Brain microvascular endothelial cell (primary cell): ENCODE data around the gene ING3.
"Not testable (repeated sequence)": the region's sequence is repeated elsewhere in the genome, so short reads cannot be mapped to it uniquely, and the experiment has no call there.

Experiments used
- DNase-seq: peaks from one replicate; pipeline ENCODE4 v3.0.0-alpha.2; 2020
- H3K27ac ChIP-seq: fragments of 250-450 bp; sonication (Bioruptor Pico); 2 replicates; pipeline ENCODE4 v1.5.1; 2020; ENCODE audit warnings: mild to moderate bottlenecking, moderate library complexity
- H3K27me3 ChIP-seq: fragments of 250-450 bp; sonication (Bioruptor Pico); replicated peaks from 2 replicates; pipeline ENCODE4 v1.5.1; 2020; ENCODE audit warnings: mild to moderate bottlenecking
- H3K36me3 ChIP-seq: fragments of 250-450 bp; sonication (Bioruptor Pico); replicated peaks from 2 replicates; pipeline ENCODE4 v1.5.1; 2020; ENCODE audit warnings: mild to moderate bottlenecking
- H3K4me3 ChIP-seq: 2 replicates; pipeline ENCODE4 v1.5.1; 2011; ENCODE audit warnings: low read depth, mild to moderate bottlenecking, control low read depth, low read length, moderate library complexity
- CTCF ChIP-seq: IDR thresholded peaks from 2 replicates; pipeline ENCODE4 v1.5.1; 2011; ENCODE audit warnings: low read depth, mild to moderate bottlenecking, moderate library complexity, low read length, control low read depth, inconsistent platforms; ENCODE audit errors: missing control alignments
- in situ Hi-C: cut with HindIII; loops from 2 replicates; pipeline ENCODE4 v1.10.0; 2017; ENCODE audit warnings: low sequenced_read_pairs, low pct_ligation_motif_present

Gene ING3

DNA sequence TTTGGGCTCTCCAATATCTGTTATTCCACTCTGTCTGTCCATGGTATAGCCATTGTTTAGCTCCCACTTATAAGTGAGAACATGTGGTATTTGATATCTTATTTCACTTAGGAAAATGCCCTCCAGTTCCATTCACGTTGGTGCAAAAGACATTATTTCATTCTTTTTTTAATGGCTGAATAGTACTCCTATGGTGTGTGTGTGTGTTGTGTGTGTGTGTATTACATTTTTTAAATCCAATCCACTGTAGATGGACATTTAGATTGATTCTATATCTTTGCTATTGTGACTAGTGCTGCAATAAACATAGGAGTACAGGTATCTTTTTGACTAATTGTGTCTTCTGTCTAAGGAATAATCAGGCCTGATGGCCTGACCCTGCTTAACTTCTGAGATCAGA is 30.5 kb downstream of the ING3 start:
- no peak for DNase-seq
- Histone ChIP-seq H3K36me3 (no peaks in the 10 kb centered on the region), H3K4me3 (no peak overlapping the region), H3K27ac (no peak overlapping the region), H3K27me3 (no peaks in the 10 kb centered on the region)
- in situ Hi-C loops, result loop anchor here (25.0 kb wide), 2 partner anchors 106 to 356 kb away; partner anchors contain the start of gene WNT16
- TF ChIP-seq CTCF, result no peak

GRCh38 chr7:120981888-120982615 is 31.5 kb downstream of the ING3 start:
- no peak overlapping the region for H3K27ac ChIP-seq
- peak; percentile 60 for DNase-seq
- in situ Hi-C loops, result loop anchor here (25.0 kb wide), 2 partner anchors 105 to 355 kb away; partner anchors contain the start of gene WNT16
- no peaks in the 10 kb centered on the region for H3K36me3 ChIP-seq
- peak; percentile 8 for TF ChIP-seq CTCF
- no peak overlapping the region for H3K4me3 ChIP-seq
- no peaks in the 10 kb centered on the region for H3K27me3 ChIP-seq

- not testable (repeated sequence) for DNase-seq, H3K36me3 ChIP-seq, H3K27ac ChIP-seq, H3K27me3 ChIP-seq, H3K4me3 ChIP-seq
- in situ Hi-C loops, result loop anchor here (25.0 kb wide), 2 partner anchors 104 to 354 kb away; partner anchors contain the start of gene WNT16
Measured at GRCh38 chr7:120983592-120983991, 33.0 kb downstream of the ING3 start.

DNA sequence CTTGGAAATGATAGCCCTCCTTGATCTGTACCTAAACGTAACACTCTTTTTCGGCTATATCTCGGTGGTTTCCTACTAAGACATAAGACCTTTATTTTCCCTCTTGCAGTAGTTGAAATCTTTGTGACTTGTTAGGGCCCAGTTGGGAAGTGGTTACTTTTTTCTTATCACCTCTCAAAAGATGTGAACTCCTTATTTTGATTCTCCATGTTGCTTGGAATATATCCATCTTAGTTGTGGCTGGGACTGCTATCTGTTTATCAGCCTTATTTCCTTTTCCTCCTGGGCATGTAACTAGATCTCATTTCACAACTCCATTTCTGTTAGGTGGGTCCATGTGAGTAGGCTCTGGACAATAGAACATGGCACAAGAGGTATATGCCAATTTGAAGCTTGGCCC is 33.8 kb downstream of the ING3 start:
- no peak overlapping the region for H3K27ac ChIP-seq
- DNase-seq, result no peak
- in situ Hi-C loops, result loop anchor here (25.0 kb wide), 2 partner anchors 103 to 353 kb away; partner anchors contain the start of gene WNT16
- TF ChIP-seq CTCF, result no peak
- H3K4me3 ChIP-seq, result no peak overlapping the region
- H3K36me3 ChIP-seq, result no peaks in the 10 kb centered on the region
- H3K27me3 ChIP-seq, result no peaks in the 10 kb centered on the region

DNA sequence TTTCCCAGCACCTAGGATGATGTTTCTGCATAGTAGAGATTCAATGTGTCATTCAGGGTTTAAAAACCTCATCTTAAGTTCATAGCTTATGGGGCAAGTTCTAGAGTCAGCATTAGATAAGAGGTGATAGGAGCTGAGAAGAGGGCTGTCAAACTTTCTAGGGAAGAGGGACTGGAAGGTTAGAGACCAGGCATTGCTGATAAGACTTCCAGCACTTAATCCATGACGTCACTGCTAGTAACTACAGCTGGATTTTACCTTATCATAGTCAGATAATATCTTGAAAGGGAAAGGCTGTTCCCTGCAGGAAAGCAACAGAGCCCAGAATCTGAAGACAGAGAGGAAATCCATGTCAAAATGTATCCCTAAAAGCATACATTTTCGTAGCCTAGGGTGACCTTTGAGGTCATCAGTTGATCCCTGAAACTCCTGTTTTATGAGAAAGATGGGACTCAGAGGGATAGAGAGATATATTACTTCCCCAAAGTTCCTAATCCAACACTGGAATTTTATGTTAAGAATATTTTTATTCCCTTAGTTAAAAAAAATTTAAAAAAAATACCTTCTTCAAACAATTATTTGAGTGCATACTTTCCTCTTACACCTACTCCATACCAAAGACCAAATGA is 34.7 kb downstream of the ING3 start:
- H3K4me3 ChIP-seq, result no peak overlapping the region
- no peak for TF ChIP-seq CTCF
- in situ Hi-C loops, result loop anchor here (25.0 kb wide), 2 partner anchors 102 to 352 kb away; partner anchors contain the start of gene WNT16

DNA sequence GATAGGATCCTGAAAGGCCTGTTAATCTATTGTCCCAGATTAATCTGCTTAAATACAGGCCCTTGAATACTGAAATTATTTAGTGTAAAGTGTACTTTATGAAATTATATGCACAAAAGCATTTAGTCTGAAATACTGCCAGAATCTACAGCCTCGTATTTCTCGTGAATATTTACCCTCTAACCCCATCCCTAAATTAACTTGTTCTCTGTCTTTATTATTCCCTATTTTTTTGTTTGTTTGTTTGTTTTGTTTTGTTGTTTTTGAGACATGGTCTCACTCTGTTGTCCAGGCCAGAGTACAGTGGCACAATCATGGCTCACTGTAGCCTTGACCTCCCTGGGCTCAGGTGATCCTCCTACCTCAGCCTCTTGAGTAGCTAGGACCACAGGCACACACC is 35.3 kb downstream of the ING3 start:
- Histone ChIP-seq H3K36me3 (no peaks in the 10 kb centered on the region), H3K4me3 (no peak overlapping the region), H3K27ac (no peak overlapping the region), H3K27me3 (no peaks in the 10 kb centered on the region)
- no peak for DNase-seq
- in situ Hi-C loops, result loop anchor here (25.0 kb wide), 2 partner anchors 101 to 351 kb away; partner anchors contain the start of gene WNT16
- no peak for TF ChIP-seq CTCF

More for the DNA sequence above, 34.7 kb downstream of the ING3 start:
- no peaks in the 10 kb centered on the region for H3K27me3 ChIP-seq
- no peaks in the 10 kb centered on the region for H3K36me3 ChIP-seq
- DNase-seq, result no peak
- H3K27ac ChIP-seq, result no peak overlapping the region
